Measurements from ENCODE around the gene AP3S2. TPM values are rescaled to one million over a fixed set of nuclear protein-coding genes. Genes with fewer than 3 reads are reported as not detected.
"Not testable (repeated sequence)": the region's sequence is repeated elsewhere in the genome, so short reads cannot be mapped to it uniquely, and the experiment has no call there.

The AP3S2 gene
- total RNA-seq, 1 donor from 2014 or later = 24.9 TPM

DNA sequence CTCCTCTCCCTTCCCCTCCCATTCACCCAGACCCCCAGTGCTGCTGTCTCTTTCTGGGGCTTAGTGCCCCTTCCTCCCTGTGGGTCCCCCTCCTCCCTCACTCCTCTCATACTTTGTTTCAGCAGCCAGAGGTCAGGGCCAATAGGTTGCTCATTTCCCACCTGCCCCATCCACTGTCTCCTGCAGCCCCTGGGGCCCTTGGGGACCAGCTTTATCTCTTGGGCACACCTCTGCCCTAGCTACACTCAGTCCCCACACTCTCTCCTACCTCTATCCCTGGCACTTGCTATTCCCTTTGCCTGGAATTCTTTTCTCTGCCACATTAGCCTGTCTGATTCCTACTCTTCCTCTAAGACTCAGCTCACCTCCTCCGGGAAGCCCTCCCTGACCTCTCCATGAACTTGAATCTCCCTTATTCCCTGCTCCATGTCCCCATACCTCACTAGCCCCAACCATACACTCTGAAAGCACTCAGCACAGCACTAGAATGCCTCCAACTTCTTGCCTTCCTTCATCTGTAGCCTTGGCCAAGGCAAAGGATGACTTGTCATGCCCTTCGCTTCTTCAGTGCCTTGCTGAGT lies 93.8 kb downstream of the AP3S2 start:
- no peak for DNase-seq (ENCODE audit: low spot score)

DNA sequence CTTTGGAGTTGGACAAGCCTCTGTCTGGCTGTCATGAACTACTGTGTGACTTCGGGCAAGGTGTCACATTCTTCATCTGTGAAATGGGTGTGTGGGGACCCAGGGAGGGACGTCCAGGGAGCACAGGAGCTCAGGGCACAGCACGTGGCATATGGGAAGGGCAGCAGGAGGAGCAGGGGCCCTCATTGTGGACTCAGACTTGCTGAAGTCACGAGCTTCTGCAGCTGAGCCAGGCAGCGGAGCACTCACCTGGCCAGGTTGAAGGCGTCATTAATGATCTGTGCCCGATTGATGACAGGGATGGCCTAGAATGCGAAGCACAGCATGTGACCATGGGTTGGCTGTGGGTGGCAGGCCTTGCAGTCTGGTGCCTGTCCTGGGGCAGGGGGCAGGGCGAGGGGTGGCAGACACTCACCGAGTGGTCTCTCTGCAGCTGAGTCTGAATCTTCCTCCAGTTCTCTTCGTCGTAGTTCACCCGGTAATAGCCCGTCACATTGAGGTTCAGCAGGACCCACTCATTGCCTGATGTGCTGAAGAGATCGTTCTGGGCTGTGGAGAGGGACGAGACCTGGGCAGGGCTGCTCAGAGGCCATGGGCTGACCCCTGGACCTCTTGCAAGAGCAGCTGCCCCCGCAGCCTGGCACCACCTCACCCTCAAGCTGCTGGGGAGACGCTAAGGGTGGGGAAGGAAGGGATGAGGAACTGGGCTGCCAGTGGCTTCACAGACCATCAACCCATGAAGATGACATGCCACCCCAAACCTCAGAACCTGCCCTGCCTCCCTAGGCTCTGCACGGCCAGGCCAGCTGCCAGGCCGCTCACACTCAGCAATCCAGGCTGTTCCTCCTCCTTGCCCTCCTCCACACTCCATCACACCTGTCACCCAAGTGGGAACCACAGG lies 94.5 kb downstream of the AP3S2 start:
- DNase-seq (ENCODE audit: low spot score) = no peak

DNA sequence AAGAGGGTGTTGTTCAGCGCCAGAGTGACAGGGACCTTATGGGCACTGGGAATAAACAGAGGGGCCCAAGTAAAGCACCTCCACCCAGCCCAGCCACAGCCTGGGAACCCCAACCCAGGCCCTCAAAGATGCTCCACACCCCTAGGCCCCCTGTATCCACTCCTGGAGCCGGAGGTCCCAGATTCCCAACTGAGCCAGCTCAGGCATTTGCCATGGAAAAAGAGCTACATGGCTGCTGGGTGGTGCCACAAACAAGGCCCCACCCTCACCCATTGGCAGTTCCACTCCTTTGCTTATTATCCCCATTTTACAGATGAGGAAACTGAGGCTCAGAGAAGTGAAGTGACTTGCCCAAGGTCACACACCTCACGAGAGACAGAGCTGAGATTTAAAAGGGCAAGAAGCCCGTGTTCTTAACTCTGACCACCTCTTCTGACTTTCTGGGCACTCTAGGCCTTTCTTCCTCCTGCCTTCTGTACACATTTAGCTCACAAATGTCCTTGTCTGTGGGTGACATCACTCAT lies 96.1 kb downstream of the AP3S2 start:
- DNase-seq (ENCODE audit: low spot score) = no peak

DNA sequence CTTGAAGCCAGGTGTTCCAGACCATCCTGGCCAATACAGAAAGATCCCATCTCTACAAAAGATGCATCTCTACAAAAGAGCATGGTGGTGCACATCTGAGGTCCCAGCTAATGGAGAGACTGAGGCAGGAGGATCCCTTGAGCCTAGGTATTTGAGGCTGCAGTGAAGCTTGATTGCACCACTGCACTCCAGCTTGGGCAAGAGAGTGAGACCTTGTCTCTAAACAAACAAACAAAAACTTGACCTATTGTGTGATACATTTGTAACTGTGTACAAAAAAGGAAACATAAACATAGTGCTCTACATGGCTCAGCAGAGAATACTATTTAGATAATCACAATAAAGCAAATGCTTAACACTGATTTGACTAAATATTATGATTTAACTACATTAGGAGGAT lies 97.8 kb downstream of the AP3S2 start:
- no peak for DNase-seq (ENCODE audit: low spot score)

DNA sequence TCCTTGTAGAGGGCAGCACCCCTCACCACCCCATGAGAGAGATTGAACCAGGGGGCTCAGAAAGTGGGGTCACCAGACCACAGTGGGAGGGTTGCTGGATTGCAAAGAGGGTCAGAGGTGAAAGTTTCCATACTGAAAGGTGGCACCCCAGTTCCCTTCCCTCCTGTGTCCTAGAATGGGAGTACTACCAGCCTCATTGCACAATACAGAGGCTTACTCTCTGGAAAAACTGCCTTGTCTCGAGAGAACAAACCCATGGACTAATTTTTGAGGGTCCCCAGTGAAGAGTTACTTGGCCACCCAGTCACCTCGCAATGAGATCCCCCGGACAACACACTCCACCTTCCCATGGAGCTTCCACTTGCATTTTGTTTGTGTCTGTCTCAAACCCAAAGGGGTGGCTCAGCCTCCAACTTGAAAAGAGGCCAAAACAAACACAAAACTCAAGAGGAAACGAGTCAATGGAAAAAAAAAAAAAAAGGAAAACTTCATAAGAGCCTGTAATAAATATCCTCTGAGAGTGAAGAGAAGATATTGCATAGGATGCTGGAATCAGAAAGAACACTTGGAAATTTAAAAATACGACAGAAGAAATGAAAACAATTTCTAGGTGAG lies 99.1 kb downstream of the AP3S2 start:
- DNase-seq (ENCODE audit: low spot score) = no peak

DNA sequence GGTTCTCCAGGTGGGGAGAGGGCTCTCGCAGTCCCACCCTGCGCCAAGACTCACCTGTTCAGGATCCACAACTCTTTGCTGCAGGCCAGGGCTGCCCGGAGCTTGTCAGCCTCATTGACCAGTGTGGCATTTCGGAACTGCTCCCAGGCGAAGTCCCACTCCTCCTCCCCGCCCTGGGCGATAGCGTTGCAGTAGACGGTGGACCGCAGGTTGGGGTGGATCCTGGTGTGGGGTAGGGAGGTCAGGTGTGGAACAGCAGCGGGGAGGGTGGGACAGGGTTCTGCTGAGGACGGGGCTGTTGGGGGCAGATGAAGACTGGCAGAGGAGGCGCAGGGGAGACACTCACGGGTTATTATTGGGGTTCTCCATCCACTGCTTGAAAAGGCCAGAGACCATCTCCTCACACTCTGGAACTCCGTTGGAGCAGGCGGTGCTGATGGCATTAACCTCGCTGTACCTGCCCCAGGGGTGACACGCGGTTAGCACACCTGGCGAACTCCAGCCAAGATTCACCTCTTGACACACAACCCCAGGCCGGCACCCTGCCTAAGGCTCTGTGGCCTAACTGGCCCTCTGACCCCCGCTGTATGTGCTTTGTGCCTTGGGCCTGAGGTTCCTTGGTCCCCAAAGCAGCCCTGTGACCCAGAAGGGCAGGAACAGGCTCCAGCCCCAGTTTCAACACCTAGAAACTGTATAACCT lies 101.5 kb downstream of the AP3S2 start:
- no peak for DNase-seq (ENCODE audit: low spot score)

DNA sequence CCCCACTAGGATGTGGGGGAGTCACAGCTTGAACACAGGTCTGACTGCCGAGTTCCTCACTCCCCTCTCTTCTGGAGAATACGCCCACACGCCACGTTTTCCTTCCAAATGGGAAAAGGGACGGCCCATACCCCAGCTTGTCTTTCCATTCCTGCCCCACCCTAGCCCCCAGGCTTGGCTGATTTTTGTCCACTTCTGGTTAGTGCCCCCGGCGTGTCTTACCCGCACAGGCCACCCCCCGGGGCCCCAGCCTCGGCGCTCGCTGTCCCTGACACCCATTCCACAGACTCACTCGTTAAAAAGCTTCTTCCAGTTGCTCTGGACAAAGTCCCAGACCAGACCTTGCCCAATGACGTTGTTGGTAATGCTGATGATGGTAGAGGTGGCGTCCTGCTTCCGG lies 103.1 kb downstream of the AP3S2 start:
- DNase-seq (ENCODE audit: low spot score) = no peak

DNA sequence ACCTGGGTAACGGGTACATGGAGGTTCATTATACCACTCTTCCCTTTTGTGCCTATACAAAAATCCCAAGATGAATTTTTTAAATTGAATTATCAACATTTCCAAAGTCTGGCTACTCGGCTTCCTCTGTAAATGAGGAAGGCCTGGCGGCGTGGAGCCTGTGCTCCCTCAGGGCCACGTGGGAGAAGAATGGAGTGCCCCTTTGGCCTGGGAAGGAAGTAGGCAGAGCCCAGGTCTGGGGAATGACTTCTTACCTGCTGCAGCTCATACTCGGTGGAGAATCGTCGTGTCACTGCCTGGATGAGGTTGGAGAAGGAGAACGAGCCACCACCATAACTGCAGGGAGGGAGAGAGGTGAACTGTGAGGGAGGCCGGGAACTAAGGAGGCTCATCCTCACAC lies 103.6 kb downstream of the AP3S2 start:
- DNase-seq (ENCODE audit: low spot score) = no peak

DNA sequence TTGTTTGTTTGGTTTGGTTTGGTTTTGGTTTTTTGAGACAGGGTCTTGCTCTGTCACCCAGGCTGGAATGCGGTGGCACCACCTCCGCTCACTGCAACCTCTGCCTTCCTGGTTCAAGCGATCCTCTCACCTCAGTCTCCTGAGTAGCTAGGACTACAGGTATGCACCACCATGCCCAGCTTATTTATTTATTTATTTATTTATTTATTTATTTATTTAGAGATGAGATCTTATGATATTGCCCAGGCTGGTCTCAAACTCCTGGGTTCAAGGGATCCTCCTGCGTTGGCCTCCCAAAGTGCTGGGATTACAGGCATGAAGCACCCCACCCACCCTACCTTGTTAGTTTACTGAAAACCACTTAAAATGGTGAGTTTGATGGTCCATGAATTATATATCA lies 105.2 kb downstream of the AP3S2 start:
- DNase-seq (ENCODE audit: low spot score) = not testable (repeated sequence)

DNA sequence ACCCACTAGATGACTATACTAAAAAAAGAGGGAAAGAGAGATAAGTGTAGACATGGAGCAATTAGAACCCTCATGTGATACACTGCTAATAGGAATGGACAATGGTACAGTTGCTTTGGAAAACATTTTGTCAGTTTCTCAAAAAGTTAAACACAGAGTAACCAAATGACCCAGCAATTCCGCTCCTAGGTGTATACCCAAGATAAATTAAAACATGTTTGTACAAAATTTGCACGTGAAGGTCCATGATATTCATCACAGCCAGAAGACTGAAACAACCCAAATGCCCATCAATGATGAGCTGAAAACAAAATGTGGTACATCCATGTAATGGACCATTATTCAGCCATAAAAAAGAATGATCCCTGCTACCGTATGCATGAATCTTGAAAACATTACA lies 105.8 kb downstream of the AP3S2 start:
- DNase-seq (ENCODE audit: low spot score) = no peak

DNA sequence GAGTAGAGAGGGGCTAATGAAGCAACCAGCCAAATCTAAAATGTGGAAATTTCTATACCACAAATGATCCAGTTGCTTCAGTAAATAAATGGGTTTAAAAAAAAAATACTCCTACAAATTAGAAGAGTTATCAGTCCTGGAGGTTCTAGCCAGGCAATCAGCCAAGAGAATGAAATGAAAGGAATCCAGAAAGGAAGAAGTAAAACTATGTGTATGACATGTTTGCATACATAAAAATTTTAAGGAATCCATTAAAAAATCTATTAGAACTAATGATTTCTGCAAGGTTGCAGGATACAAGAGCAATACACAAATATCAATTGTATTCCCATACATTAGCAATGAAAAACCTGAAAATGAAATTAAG lies 108.0 kb downstream of the AP3S2 start:
- DNase-seq (ENCODE audit: low spot score) = no peak

DNA sequence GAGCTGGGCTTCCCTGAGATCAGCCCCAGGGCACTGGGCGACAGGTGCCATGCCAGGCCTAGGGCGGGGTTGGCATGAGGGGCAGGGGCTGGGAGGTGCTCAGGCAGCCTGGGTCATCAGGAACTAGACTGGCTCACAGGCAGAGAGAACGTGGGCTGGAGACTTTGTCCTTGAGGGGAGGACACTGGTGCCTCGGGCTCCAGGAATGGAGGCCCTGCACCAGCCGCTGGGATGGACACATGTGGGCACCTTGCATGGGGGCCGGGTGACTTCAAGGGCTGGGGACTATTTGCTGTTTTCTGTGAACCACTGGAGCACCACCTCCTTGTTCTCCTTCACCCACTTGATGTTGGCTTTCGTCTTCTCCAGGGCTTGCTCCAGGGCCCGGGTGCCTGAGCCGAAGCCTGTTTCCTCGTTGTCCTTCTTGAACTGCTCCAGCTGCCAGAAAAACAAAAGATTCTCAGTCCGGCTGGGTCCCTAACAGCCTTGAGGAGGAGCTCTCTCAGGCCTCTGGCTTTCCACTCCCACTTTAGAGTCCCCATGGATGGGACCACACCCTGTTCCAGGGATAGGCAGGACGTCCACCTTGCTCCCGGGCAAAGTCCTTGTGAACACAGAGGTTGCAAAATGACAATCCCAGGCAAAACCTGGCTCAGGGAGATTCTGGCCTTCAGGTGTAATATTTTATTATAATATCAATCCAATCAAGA lies 108.6 kb downstream of the AP3S2 start:
- DNase-seq (ENCODE audit: low spot score) = peak; percentile 83

DNA sequence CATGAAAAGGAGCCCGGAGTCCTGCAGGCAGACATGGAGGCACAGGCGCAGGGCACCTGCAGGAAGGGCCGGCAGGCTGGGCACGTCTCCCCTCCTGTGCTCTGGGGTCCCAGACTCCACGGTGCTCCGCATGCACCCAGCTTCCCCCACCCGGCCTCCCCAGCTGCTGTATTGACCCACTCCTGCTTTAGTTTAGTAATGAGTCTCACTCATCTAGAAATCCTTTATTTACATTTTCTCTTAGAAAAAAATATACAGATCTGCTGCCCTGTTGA lies 109.2 kb downstream of the AP3S2 start:
- DNase-seq (ENCODE audit: low spot score) = no peak

DNA sequence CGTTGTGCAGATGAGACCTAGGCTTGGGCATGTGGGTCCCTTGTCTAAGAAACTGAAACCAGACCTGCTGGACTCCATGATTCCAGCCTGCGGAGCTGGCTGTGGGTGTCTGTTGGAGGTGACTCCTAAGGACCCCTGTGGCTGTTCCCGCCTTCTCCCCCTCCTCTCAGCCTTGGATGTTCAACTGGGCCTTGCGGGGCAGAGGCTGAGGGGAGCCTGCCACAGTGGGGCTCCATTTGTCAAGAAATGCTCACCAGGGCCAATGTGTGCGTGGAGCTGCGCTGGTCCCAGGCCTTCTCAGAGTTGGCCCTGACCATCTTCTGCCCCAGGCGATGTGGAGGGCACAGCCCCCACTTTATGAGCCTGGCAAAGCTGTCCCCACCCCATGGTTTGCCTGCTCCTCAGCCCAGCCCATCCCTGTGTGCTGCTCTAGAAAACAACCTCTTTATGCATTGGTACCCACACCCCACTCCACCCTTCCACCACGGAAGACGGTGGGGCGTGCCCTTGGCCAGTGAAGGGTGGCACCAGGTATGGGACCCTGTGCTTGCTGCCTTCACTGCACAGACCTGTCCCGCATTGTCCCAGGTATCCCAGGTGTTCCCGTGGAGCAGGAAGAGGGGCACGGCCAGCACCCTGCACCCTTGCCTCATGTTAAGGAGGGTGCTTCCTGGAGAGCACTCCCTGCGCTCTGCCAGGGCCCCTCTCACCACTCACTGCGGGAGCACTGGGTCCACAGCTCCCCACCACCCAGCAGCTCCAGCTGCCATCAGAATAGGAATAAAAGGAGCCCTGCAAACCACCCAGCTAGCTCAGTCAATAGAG lies 109.7 kb downstream of the AP3S2 start:
- DNase-seq (ENCODE audit: low spot score) = no peak

DNA sequence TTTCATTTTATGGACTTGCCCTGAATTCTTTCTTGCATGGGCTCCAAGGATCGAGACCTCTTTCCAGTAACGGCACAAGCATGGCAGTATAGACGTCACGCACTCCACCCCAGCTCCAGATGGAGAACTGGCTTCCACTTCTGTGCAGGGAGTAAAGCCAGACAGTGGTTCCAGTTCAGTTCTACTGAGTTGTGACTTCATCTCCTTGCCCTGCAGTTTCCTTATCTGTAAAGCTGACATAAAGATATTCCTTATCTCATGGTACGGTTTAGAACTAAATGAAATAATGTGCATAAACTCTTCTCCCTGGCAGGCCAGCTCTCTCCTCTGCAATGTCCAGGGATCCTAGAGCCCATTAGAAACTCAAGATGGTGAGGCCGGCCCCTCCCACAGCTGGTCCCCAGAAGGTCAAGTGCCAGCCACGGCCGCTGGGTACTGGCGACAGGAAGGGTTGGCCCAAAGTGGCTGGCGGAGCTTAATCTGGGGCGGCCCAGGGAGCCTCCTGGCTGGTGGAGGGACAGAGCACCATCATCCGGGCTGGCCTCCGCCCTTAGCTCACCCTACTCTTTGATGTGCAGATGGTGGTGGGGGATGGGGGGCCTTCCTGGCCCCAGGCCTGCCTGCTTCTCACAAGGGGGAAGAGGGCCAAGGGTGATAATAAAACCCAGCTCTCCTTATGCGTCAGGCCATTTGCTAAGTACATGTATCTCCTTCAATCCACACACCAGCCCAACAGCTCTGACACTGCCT lies 110.5 kb downstream of the AP3S2 start:
- DNase-seq (ENCODE audit: low spot score) = no peak

DNA sequence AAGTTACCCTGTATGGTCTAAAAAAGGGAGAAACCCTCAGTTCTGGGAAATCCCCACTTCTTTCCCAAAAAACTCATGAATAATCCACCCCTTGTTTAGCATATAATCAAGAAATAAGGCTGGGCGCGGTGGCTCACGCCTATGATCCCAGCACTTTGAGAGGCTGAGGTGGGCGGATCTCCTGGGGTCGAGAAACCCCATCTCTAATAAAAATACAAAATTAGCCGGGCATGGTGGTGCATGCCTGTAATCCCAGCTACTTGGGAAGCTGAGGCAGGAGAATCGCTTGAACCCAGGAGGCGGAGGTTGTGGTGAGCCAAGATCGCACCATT lies 111.2 kb downstream of the AP3S2 start:
- not testable (repeated sequence) for DNase-seq (ENCODE audit: low spot score)

DNA sequence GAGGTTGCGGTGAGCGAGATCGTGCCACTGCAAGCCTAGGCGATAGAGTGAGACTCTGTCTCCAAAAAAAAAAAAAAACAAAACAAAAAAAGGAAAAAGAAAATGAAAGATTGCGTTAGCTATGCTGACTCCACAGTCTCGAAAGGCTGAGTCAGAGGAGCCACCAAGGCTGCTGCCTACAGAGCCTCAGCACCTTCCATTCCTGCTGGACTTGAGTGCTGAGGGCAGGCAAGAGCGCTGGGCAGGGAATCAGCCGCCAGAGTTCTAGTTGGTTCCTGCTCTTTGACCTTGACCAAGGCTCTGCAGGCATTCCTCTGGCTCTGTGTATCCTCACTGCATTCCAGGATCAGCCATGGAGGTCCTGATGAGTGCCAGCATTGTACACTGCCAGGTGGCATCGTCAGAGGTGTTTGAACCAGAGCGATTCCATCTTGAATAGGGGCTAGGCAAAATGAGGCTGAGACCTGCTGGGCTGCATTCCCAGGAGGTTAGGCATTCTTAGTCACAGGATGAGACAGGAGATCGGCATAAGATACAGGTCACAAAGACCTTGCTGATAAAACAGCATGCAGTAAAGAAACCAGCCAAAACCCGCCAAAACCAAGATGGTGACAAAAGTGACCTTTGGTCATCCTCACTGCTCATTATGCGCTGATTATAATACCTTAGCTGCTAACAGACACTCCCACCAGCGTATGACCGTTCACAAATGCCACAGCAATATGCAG lies 111.7 kb downstream of the AP3S2 start:
- DNase-seq (ENCODE audit: low spot score) = peak; percentile 53

DNA sequence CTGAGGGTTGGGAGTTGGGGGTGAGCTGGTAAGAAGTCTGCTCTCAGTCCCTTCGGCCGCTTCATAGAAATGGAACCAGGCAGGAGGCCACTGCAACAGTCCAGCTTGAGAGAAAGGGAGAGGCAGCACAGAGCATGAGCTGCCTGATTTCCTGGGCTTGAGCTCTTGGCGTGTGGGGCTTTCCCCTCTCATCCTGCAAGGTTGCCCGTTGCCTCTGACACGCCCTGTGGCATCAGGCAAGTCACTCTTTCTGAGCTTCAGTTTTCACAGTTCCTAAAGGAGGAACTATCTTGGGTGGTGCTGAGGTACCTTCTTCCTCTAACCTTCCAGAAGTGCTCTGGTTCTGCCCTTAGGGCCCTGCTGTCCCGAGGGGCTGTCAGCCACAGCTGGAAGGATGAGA lies 112.7 kb downstream of the AP3S2 start:
- DNase-seq (ENCODE audit: low spot score) = no peak

DNA sequence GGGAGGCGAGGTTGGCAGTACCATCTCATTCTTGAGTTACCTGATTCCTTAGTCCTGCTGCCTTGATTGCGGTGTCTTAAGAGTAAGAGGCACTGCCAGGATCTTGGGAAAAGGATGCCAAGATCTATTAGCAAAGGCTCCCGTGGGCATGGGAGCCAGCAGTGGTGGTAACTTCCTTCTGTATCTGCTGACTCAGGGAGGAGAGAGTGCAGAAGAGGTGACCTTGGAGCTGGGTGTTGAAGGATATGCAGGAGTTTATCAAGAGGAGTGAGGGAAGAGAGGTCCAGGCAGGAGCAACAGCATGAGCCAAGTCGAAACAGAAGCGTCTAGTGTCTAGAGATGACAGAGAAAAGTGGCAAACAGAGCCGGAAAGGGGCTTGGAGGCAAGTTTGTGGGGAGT lies 113.2 kb downstream of the AP3S2 start:
- no peak for DNase-seq (ENCODE audit: low spot score)

All from mucosa of gallbladder (tissue), 1 donor.